PC-3 (cell line): ENCODE measurements around the gene PHF13. TPM values are rescaled to one million over a fixed set of nuclear protein-coding genes. Genes with fewer than 3 reads are reported as not detected.
"Not testable (repeated sequence)": the region's sequence is repeated elsewhere in the genome, so short reads cannot be mapped to it uniquely, and the experiment has no call there.

Experiments
- ATAC-seq: fragments of 200-7000 bp; cut with Tn5 transposase; 2 replicates; pipeline ENCODE4 v1.9.1; 2020; ENCODE audit warnings: mild to moderate bottlenecking, moderate library complexity
- BruUV-seq: library from RNA; stranded (reverse); fragments of 400-500 nt; replicated peaks from 2 replicates; lab custom pipeline; 2021; lab: Mats Ljungman, UMichigan
- CTCF ChIA-PET: fragments of 300-600 bp; sonication (Branson Sonifier 250); formaldehyde crosslinking; loops from one replicate; lab custom pipeline; 2022; ENCODE audit warnings: antibody characterized with exemption; lab: Charles Lee
- POLR2A ChIA-PET: fragments of 300-600 bp; sonication (Branson Sonifier 250); formaldehyde crosslinking; loops from one replicate; lab custom pipeline; 2022; ENCODE audit warnings: antibody characterized with exemption; ENCODE audit not compliant: unreplicated experiment; lab: Charles Lee
- DNase-seq: peaks from one replicate; pipeline ENCODE4 v3.0.0-alpha.2; 2015
- H2AFZ ChIP-seq: fragments of 300-600 bp; sonication (generic); 2 replicates; pipeline ENCODE4 v1.6.0; 2016; ENCODE audit warnings: antibody characterized with exemption, low read length
- H3F3A ChIP-seq: fragments of 300-600 bp; sonication (generic); one replicate; pipeline ENCODE4 v1.6.0; 2017; ENCODE audit warnings: antibody characterized with exemption, low read length, control low read depth, mild to moderate bottlenecking; ENCODE audit not compliant: unreplicated experiment
- H3K27ac ChIP-seq: fragments of 300-600 bp; sonication (generic); 2 replicates; pipeline ENCODE4 v1.5.1; 2016; ENCODE audit warnings: mild to moderate bottlenecking, low read length
- H3K27me3 ChIP-seq: fragments of 300-600 bp; sonication (generic); 2 replicates; pipeline ENCODE4 v1.6.1; 2016; ENCODE audit warnings: low read length, mixed read lengths
- H3K36me3 ChIP-seq: fragments of 300-600 bp; sonication (generic); 2 replicates; pipeline ENCODE4 v1.6.1; 2016; ENCODE audit warnings: low read depth, mixed run types, low read length, mixed read lengths
- H3K4me1 ChIP-seq: fragments of 300-600 bp; sonication (generic); 2 replicates; pipeline ENCODE4 v1.5.1; 2016; ENCODE audit warnings: low read length; ENCODE audit not compliant: insufficient read depth
- H3K4me2 ChIP-seq: fragments of 300-600 bp; sonication (generic); 2 replicates; pipeline ENCODE4 v1.6.0; 2016; ENCODE audit warnings: low read length
- H3K4me3 ChIP-seq: fragments of 300-600 bp; sonication (generic); 2 replicates; pipeline ENCODE4 v1.5.1; 2016; ENCODE audit warnings: mild to moderate bottlenecking, low read length, mixed read lengths
- H3K79me2 ChIP-seq: fragments of 300-600 bp; sonication (generic); 2 replicates; pipeline ENCODE4 v1.6.1; 2017; ENCODE audit warnings: low read length, mixed read lengths
- H3K9ac ChIP-seq: fragments of 300-600 bp; sonication (generic); 2 replicates; pipeline ENCODE4 v1.6.0; 2016; ENCODE audit warnings: mild to moderate bottlenecking, low read length
- H3K9me2 ChIP-seq: fragments of 300-600 bp; sonication (generic); replicated peaks from 2 replicates; pipeline ENCODE4 v1.6.1; 2016; ENCODE audit warnings: mixed run types, low read length, mixed read lengths
- H3K9me3 ChIP-seq: fragments of 300-600 bp; sonication (generic); 2 replicates; pipeline ENCODE4 v1.6.1; 2016; ENCODE audit warnings: low read length, mixed read lengths
- H4K20me1 ChIP-seq: fragments of 300-600 bp; sonication (generic); 2 replicates; pipeline ENCODE4 v1.6.1; 2016; ENCODE audit warnings: low read length, mixed read lengths
- CTCF ChIP-seq: fragments of 300-600 bp; sonication (generic); conservative IDR thresholded peaks from 2 replicates; pipeline ENCODE4 v1.5.1; 2017; ENCODE audit warnings: antibody characterized with exemption, low read depth, mild to moderate bottlenecking, low read length
- EZH2 ChIP-seq: fragments of 300-600 bp; sonication (generic); IDR thresholded peaks from one replicate; pipeline ENCODE4 v1.6.1; 2017; ENCODE audit warnings: antibody characterized with exemption, mild to moderate bottlenecking, low read length; ENCODE audit not compliant: unreplicated experiment
- EZH2phosphoT487 ChIP-seq: fragments of 300-600 bp; sonication (generic); IDR thresholded peaks from 2 replicates; pipeline ENCODE4 v1.6.1; 2018; ENCODE audit warnings: mild to moderate bottlenecking, antibody characterized with exemption, low read length, borderline replicate concordance
- intact Hi-C: fragments of 100-400 bp; cut with micrococcal nuclease; formaldehyde crosslinking; loops from 2 replicates; pipeline ENCODE4 v1.9.0; 2023
- total RNA-seq: library from RNA; depleted of rRNA; stranded (reverse); fragments of >200 nt; gene quantifications from 2 replicates; pipeline ENCODE4 v1.2.3, GENCODE V29; 2014

Gene PHF13
- total RNA-seq, 1 experiment from 2014 or later: 13.2 TPM

GRCh38 chr1:6599141-6599975 lies 14.2 kb upstream of the PHF13 start:
- Histone ChIP-seq H3K9me2 (no peaks in the 10 kb centered on the region), H3F3A (no peaks in the 10 kb centered on the region), H4K20me1 (peaks cover 54% of the 10 kb centered on the region), H3K9ac (peak overlapping the region; percentile 11; the same call in 1 of the 2 replicates), H3K4me3 (peak overlapping the region; percentile 86), H3K9me3 (no peaks in the 10 kb centered on the region), H3K27ac (peak overlapping the region; percentile 23; the same call in 1 of the 2 replicates), H3K4me2 (peak overlapping the region; percentile 92), H3K36me3 (peaks cover 41% of the 10 kb centered on the region), H3K79me2 (peaks cover 76% of the 10 kb centered on the region), H3K27me3 (no peaks in the 10 kb centered on the region), H2AFZ (no peak overlapping the region), H3K4me1 (peaks cover 29% of the 10 kb centered on the region)
- BruUV-seq: no TSS peak
- ChIA-PET CTCF (interaction anchor here (0.8 kb wide), 1 partner anchor 19 kb away, joined by 4 read pairs; the partner anchor contains the start of gene ZBTB48), POLR2A (no interaction called here)
- TF ChIP-seq EZH2: no peak
- TF ChIP-seq CTCF: no peak
- no peak; the same call in 1 of the 2 replicates for TF ChIP-seq EZH2phosphoT487
- intact Hi-C loops: no loop called here
- ATAC-seq: no peak
- peak; percentile 70 for DNase-seq

- Histone ChIP-seq H3K27ac (peak overlapping the region; percentile 93), H4K20me1 (peaks cover 54% of the 10 kb centered on the region)
- CTCF ChIA-PET: interaction anchor here (0.5 to 0.8 kb wide), 2 partner anchors 18 to 20 kb away, joined by 3 to 4 read pairs; partner anchors contain the start of gene ZBTB48
Measured at GRCh38 chr1:6599991-6600390, 13.5 kb upstream of the PHF13 start.

GRCh38 chr1:6600410-6601048 lies 13.0 kb upstream of the PHF13 start:
- H3K27me3 ChIP-seq: no peaks in the 10 kb centered on the region
- intact Hi-C loops: loop anchor here (1.0 kb wide), 5 partner anchors 12 to 109 kb away; partner anchors contain the start of genes NOL9, PLEKHG5 and ZBTB48
- no peaks in the 10 kb centered on the region for H3K9me3 ChIP-seq
- ATAC-seq: no peak
- peak overlapping the region; percentile 86 for H3K4me3 ChIP-seq
- ChIA-PET POLR2A (interaction anchor here (0.6 to 0.7 kb wide), 2 partner anchors 15 to 24 kb away, joined by 3 to 6 read pairs; partner anchors contain the start of gene THAP3), CTCF (interaction anchor here (0.5 to 0.8 kb wide), 2 partner anchors 18 to 20 kb away, joined by 3 to 4 read pairs; partner anchors contain the start of gene ZBTB48)
- TF ChIP-seq EZH2 (no peak), CTCF (no peak), EZH2phosphoT487 (no peak)
- DNase-seq: no peak
- no peak overlapping the region for H2AFZ ChIP-seq
- TSS peak; percentile 58 for BruUV-seq
- peaks cover 49% of the 10 kb centered on the region for H4K20me1 ChIP-seq
- H3K36me3 ChIP-seq: peaks cover 31% of the 10 kb centered on the region
- peak overlapping the region; percentile 91 for H3K9ac ChIP-seq
- H3K4me1 ChIP-seq: peaks cover 30% of the 10 kb centered on the region
- no peaks in the 10 kb centered on the region for H3K9me2 ChIP-seq
- peaks cover 71% of the 10 kb centered on the region for H3K79me2 ChIP-seq
- H3F3A ChIP-seq: no peaks in the 10 kb centered on the region
- H3K4me2 ChIP-seq: peak overlapping the region; percentile 92
- peak overlapping the region; percentile 93 for H3K27ac ChIP-seq

More at GRCh38 chr1:6599991-6600390, 13.5 kb upstream of the PHF13 start:
- H3K79me2 ChIP-seq: peaks cover 76% of the 10 kb centered on the region
- peak overlapping the region; percentile 91 for H3K9ac ChIP-seq
- H3K4me1 ChIP-seq: peaks cover 30% of the 10 kb centered on the region
- POLR2A ChIA-PET: interaction anchor here (0.6 to 0.7 kb wide), 2 partner anchors 16 to 24 kb away, joined by 3 to 6 read pairs; partner anchors contain the start of gene THAP3
- peak overlapping the region; percentile 86 for H3K4me3 ChIP-seq
- H3K9me3 ChIP-seq, H3K9me2 ChIP-seq, intact Hi-C loops, ATAC-seq, H2AFZ ChIP-seq, H3F3A ChIP-seq, H3K27me3 ChIP-seq, BruUV-seq, DNase-seq: not testable (repeated sequence)
- peak overlapping the region; percentile 92 for H3K4me2 ChIP-seq
- peaks cover 36% of the 10 kb centered on the region for H3K36me3 ChIP-seq
